ENCODE data around the gene IFNGR1. TPM values are rescaled to one million over a fixed set of nuclear protein-coding genes. Genes with fewer than 3 reads are reported as not detected.

IFNGR1 gene
- polyA plus RNA-seq, 6 donors from 2014 or later = 62.8 to 86.0 (median 70.8) TPM

DNA sequence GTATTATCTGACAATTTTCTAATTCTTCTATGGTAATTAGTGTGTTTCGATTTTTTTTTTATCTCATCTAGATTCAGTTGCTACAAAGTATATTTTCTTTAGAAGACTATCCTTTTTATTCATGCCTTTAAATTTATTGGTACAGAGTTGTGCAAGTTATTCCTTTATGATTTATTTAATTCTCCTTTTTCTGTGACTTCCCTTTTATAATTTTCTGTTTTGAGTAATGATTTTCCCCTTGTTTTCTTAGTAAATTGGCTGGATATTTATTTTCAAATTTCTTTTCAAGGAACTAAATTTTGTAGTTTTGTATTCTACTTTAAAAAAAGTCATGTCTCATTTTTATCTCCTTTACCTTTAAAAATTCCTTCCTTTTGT is 43.3 kb downstream of the IFNGR1 start:
- no peak for ATAC-seq (ENCODE audit: low read depth in 2 of 2)
- no peaks in the 10 kb centered on the region for H3K27me3 Mint-ChIP-seq
- H3K27ac Mint-ChIP-seq = peak overlapping the region in 3 of 6 donors; percentile 11 to 76 (median 53)
- DNase-seq = no peak
- peaks cover 4 to 12% of the 10 kb centered on the region in 2 donors for H3K36me3 Mint-ChIP-seq
- H3K4me3 Mint-ChIP-seq = peak overlapping the region in 5 of 8 donors; percentile 8 to 77 (median 29)
- peaks cover 40 to 74% (median 71%) of the 10 kb centered on the region in 3 donors for H3K4me1 Mint-ChIP-seq
- H3K9me3 Mint-ChIP-seq = peaks cover 8 to 29% (median 14%) of the 10 kb centered on the region in 7 donors

GRCh38 chr6:137175157-137175867 is 43.9 kb downstream of the IFNGR1 start:
- peak overlapping the region in 5 of 6 donors; percentile 6 to 83 (median 18) for H3K27ac Mint-ChIP-seq
- no peak for DNase-seq
- no peak for ATAC-seq (ENCODE audit: low read depth in 2 of 2)
- peaks cover 46 to 79% (median 76%) of the 10 kb centered on the region in 3 donors for H3K4me1 Mint-ChIP-seq
- peaks cover 0 to 8% of the 10 kb centered on the region in 2 donors for H3K36me3 Mint-ChIP-seq
- no peaks in the 10 kb centered on the region for H3K27me3 Mint-ChIP-seq
- peaks cover 5 to 23% (median 11%) of the 10 kb centered on the region in 7 donors for H3K9me3 Mint-ChIP-seq
- H3K4me3 Mint-ChIP-seq = peak overlapping the region in 3 of 8 donors; percentile 9 to 78 (median 77)

DNA sequence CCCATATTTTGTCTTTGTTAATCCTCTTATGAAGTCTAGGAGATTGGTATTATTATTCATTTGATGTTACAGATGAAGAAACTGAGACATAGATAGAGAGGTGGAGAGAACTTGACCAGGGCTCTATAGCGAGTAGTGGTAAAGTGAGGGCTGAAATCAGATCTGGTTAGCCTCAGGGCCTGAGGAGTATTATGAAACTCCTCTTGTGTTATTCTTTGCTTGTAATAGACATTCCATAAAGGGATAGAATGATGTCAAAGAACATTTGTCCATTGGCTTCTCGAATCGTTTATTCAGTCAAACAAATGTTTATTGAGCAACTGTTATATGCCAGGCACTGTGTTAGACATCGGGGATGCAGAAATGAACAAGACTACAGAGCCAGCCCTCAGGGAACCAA is 45.7 kb downstream of the IFNGR1 start, which contains the start of gene IL22RA2:
Gene IL22RA2 (minus strand): TSS at position 144 of the 400 bp plus-strand sequence. CDS start 11,895 bp downstream, outside the sequence.
- Mint-ChIP-seq H3K27ac (peak within 1 kb of the TSS; percentile 91 to 98 (median 96)), H3K36me3 (peaks cover 0 to 1% of the 10 kb centered on the region in 2 donors), H3K4me3 (peak within 1 kb of the TSS in 7 of 8 donors; percentile 11 to 83 (median 70)), H3K4me1 (peaks cover 51 to 86% (median 84%) of the 10 kb centered on the region in 3 donors), H3K27me3 (no peaks in the 10 kb centered on the region), H3K9me3 (peaks cover under 1 to 11% (median 7%) of the 10 kb centered on the region in 7 donors)
- no peak for DNase-seq
- no peak for ATAC-seq (ENCODE audit: low read depth in 2 of 2)

- Mint-ChIP-seq H3K27me3 (no peaks in the 10 kb centered on the region), H3K4me3 (peak overlapping the region in 7 of 8 donors; percentile 11 to 83 (median 70)), H3K4me1 (peaks cover 51 to 90% (median 82%) of the 10 kb centered on the region in 3 donors), H3K27ac (peak overlapping the region; percentile 91 to 98 (median 96)), H3K36me3 (no peaks in the 10 kb centered on the region), H3K9me3 (peaks cover 0 to 10% (median 6%) of the 10 kb centered on the region in 7 donors)
- ATAC-seq (ENCODE audit: low read depth in 2 of 2) (no peak), DNase-seq (no peak)
Observed at GRCh38 chr6:137172734-137173431, 46.3 kb downstream of the IFNGR1 start.

GRCh38 chr6:137171824-137172733 is 47.1 kb downstream of the IFNGR1 start:
- peak; percentile 82 to 88 for ATAC-seq (ENCODE audit: low read depth in 2 of 2)
- Mint-ChIP-seq H3K36me3 (no peaks in the 10 kb centered on the region), H3K4me3 (peak overlapping the region in 7 of 8 donors; percentile 11 to 83 (median 70))

DNA sequence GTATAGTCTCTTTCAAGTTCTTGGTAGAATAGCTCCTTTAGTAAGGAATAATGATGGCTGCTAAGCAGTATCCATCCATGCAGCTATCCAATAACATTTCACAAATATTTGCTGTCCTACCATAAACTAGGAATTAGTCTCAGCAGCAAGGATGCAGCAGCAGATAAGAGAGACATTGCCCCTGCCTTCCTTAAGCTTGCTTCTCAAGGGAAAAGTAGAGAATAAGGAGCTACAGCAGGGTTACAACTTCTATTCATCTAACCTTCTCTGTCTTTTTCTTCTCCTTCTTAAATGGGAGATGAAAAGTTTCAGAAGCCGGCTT is 48.2 kb downstream of the IFNGR1 start:
- Mint-ChIP-seq H3K36me3 (no peaks in the 10 kb centered on the region), H3K4me3 (peak overlapping the region in 7 of 8 donors; percentile 29 to 83 (median 70)), H3K27me3 (no peaks in the 10 kb centered on the region), H3K4me1 (peaks cover 50 to 90% (median 78%) of the 10 kb centered on the region in 3 donors), H3K9me3 (peaks cover 0 to 8% (median 2%) of the 10 kb centered on the region in 7 donors), H3K27ac (peak overlapping the region; percentile 85 to 97 (median 92))
- no peak for DNase-seq
- ATAC-seq (ENCODE audit: low read depth in 2 of 2) = no peak

More at GRCh38 chr6:137171824-137172733, 47.1 kb downstream of the IFNGR1 start:
- H3K27me3 Mint-ChIP-seq = no peaks in the 10 kb centered on the region
- H3K4me1 Mint-ChIP-seq = peaks cover 50 to 90% (median 81%) of the 10 kb centered on the region in 3 donors
- peak overlapping the region; percentile 91 to 98 (median 96) for H3K27ac Mint-ChIP-seq
- DNase-seq = peak; percentile 42
- H3K9me3 Mint-ChIP-seq = peaks cover 0 to 8% (median 2%) of the 10 kb centered on the region in 7 donors

DNA sequence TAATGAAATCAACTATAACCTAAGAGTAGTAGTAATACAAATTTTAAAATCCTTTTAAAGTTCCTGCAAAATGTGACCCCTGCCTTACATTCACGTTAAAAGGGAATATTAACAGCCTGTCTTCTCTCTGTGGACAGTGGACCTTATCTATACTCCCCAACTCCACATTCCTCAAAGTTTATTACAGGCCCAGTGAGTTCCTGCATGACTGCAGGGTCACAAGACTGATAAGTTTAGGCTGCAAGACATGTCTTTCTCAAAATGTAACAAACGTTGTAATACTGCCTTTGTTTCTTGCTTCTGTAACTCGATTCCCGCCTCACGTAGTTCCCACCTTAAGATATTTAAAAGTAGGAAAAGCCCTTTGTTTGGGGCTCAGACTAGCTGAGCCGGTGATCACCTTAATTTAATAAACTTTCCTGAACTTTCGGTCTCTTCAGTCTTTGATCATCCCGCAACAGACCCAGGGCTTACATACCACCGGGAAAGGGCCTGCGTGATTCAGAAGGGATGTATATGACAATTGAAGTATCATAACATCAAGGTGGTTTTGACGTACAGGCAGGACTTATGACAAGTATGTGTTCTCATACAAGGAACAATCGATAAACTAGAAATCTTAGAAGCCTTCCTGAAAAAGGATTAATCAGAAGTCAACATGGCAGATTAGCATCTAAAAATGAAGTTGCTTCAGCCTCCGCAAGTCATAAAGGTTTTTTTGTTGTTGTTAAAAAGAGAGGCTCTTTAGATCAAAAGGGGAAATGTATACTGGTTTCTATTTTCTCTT is 48.7 kb downstream of the IFNGR1 start:
- DNase-seq = no peak
- no peaks in the 10 kb centered on the region for H3K27me3 Mint-ChIP-seq
- H3K27ac Mint-ChIP-seq = peak overlapping the region; percentile 85 to 94 (median 91)
- no peaks in the 10 kb centered on the region for H3K36me3 Mint-ChIP-seq
- peak overlapping the region in 5 of 8 donors; percentile 44 to 83 (median 74) for H3K4me3 Mint-ChIP-seq
- peaks cover 0 to 8% (median 2%) of the 10 kb centered on the region in 7 donors for H3K9me3 Mint-ChIP-seq
- ATAC-seq (ENCODE audit: low read depth in 2 of 2) = peak in 1 of 2 donors; percentile 29
- H3K4me1 Mint-ChIP-seq = peaks cover 50 to 90% (median 77%) of the 10 kb centered on the region in 3 donors

GRCh38 chr6:137167702-137168377 is 51.3 kb downstream of the IFNGR1 start:
- peaks cover 56 to 89% (median 81%) of the 10 kb centered on the region in 3 donors for H3K4me1 Mint-ChIP-seq
- H3K27me3 Mint-ChIP-seq = no peaks in the 10 kb centered on the region
- DNase-seq = no peak
- no peak overlapping the region for H3K27ac Mint-ChIP-seq
- H3K36me3 Mint-ChIP-seq = peaks cover 10 to 12% of the 10 kb centered on the region in 2 donors
- H3K9me3 Mint-ChIP-seq = peaks cover 3 to 16% (median 10%) of the 10 kb centered on the region in 7 donors
- no peak for ATAC-seq (ENCODE audit: low read depth in 2 of 2)
- peak overlapping the region in 3 of 8 donors; percentile 39 to 48 (median 47) for H3K4me3 Mint-ChIP-seq

DNA sequence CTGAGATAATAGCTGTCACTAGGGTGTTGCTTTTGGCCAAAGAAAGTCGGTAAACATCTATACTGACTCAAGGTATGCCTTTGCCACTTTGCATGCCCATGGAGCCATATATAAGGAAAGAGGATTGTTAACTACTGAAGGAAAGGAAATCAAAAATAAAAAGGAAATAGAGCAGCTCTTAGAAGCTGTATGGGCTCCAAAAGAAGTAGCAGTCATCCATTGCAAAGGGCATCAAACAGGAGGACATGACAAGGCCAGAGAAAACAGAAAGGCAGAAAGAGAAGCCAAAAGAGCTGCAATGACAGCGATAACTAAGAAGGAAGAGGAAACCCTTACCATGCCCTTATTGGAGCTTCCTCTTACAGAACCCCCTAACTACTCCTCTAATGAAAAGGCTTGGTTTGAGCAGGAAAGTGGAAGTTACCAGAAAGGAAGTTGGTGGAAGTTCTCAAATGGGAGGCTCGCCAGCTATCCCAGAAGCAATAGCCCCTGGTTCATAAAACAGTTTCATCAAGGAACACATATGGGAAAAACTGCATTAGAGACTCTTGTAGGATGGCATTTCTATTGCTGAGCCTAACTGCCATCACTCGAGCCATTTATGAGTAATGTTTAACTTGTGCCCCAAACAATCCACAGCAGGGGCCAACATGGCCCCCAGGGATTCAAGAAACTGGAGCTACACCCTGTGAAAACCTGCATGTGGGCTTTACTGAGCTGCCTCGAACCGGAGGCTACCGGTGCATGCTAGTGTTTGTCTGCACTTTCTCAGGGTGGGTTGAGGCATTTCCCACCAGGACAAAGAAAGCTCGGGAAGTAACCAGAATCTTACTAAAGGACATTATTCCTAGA is 52.7 kb downstream of the IFNGR1 start:
- no peaks in the 10 kb centered on the region for H3K27me3 Mint-ChIP-seq
- peaks cover 49 to 82% (median 69%) of the 10 kb centered on the region in 3 donors for H3K4me1 Mint-ChIP-seq
- H3K36me3 Mint-ChIP-seq = peaks cover 10 to 12% of the 10 kb centered on the region in 2 donors
- H3K27ac Mint-ChIP-seq = peak overlapping the region; percentile 17 to 80 (median 41)
- peaks cover 3 to 16% (median 10%) of the 10 kb centered on the region in 7 donors for H3K9me3 Mint-ChIP-seq
- DNase-seq = no peak
- peak; percentile 55 to 57 for ATAC-seq (ENCODE audit: low read depth in 2 of 2)
- peak overlapping the region in 6 of 8 donors; percentile 10 to 79 (median 36) for H3K4me3 Mint-ChIP-seq

- H3K36me3 Mint-ChIP-seq = peaks cover 10 to 12% of the 10 kb centered on the region in 2 donors
- DNase-seq = no peak
- no peaks in the 10 kb centered on the region for H3K27me3 Mint-ChIP-seq
- H3K4me1 Mint-ChIP-seq = peaks cover 46 to 79% (median 67%) of the 10 kb centered on the region in 3 donors
- H3K27ac Mint-ChIP-seq = peak overlapping the region in 5 of 6 donors; percentile 36 to 85 (median 58)
- peaks cover 3 to 16% (median 10%) of the 10 kb centered on the region in 7 donors for H3K9me3 Mint-ChIP-seq
- ATAC-seq (ENCODE audit: low read depth in 2 of 2) = peak; percentile 67 to 82
- H3K4me3 Mint-ChIP-seq = peak overlapping the region in 7 of 8 donors; percentile 27 to 79 (median 61)
Observed at GRCh38 chr6:137165375-137166246, 53.6 kb downstream of the IFNGR1 start.
